ENCODE results near the gene MAK.
"Not testable (repeated sequence)": the region's sequence is repeated elsewhere in the genome, so short reads cannot be mapped to it uniquely, and the experiment has no call there.

MAK gene

DNA sequence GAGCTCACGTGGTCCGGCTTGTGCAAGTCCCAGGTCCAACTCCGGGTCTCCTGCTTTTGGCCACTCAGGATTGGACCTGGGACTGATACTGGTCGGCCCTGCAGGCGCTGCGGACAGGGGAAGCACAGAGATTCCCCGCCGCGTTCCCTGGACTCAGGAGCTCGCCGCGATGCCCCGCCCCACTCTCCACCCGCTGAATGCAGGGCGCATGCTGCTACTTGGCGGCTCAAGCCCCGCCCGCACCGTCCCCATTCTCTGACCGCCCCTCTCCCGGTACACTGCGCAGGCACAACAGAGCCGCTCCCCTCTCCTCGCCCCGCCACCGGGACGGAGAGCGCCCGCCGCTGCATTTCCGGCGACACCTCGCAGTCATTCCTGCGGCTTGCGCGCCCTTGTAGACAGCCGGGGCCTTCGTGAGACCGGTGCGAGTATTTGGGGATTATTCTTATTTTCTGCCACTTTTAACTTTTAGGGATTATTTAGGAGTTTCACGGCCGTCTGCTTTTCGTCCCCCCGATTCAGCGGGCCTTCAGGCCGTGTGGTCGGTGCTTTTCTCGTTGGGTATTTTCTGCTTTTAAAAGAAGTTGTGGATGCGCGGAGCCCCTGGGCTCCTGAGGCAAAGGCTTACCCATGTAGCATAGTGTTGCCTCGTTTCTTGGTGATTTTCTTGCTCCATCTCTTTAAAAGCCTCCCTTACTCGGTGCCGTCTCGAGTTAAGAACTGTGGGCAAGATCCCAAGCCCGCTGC is 115.3 kb downstream of the MAK start, which contains the start of gene TMEM14C:
Gene TMEM14C, plus strand, starts transcription at position 251 of the 747 bp plus-strand sequence. CDS start 1,544 bp downstream, outside the sequence.
- DNase-seq: peak; percentile 70 to 99 (median 92)

DNA sequence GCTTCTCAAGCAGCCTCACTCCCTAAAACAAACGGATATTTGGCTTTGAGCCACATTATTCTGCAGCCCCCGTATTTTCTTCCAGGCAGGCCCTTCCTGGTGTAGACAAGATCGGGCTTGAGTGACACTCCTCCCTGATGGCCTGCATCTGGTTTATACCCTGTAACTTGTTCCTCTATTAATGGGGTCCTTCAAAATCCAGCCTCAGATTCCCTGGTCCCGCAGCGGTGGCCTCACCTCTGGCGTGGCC is 115.8 kb downstream of the MAK start:
- no peak for DNase-seq

DNA sequence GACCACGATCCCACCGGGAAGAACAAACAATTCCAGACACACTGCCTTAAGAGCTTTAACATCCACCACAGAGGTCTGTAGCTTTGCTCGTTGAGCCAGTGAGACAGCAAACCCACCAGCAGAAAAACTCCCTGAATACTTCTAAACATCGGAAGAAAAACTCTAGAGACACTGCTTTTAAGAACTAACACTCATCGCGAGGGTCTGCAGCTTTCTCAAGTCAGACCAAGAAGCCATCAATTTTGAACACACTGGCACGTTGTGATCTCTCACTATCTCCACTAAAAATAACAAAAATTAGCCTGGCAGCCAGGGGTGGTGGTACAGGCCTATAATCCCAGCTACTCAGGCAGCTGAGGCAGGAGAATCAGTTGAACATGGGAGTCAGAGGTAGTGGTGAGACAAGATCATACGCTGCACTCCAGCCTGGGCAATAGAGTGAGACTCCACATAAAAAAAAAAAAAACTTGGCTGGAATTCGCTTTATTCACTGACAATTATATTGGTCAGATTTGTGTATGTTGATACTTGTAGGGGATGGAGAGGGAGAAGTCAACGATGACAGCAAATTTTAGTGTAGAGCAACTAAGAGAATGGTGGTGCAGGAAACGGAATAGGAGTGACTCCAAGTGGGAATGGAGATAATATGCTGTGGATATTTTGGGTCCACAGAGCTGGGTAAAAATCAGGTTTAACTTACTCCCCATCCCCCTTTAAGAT is 116.3 kb downstream of the MAK start:
- no peak for DNase-seq

DNA sequence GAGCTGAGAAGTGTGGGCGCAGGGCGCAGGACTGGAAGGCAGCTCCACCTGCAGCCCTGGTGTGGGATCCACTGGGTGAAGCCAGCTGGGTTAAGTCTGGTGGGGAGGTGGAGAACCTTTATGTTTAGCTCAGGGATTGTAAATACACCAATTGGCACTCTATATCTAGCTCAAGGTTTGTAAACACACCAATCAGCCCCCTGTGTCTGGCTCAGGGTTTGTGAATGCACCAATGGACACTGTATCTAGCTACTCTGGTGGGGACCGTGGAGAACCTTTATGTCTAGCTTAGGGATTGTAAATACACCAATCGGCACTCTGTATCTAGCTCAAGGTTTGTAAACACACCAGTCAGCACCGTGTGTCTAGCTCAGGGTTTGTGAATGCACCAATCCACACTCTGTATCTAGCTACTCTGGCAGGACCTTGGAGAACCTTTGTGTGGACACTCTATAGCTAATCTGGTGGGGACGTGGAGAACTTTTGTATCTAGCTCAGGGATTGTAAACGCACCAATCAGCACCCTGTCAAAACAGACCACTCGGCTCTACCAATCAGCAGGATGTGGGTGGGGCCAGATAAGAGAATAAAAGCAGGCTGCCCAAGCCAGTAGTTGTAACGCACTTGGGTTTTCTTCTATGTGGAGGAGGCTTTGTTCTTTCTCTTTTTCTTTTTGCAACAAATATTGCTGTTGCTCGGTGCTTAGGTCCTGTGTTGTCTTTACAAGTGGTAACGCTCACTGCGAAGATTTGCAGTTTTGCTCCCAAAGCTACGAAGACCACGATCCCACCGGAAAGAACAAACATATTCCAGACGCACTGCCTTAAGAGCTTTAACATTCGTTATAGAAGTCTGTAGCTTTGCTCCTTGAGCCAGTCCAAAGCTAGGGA is 117.1 kb downstream of the MAK start:
- not testable (repeated sequence) for DNase-seq

DNA sequence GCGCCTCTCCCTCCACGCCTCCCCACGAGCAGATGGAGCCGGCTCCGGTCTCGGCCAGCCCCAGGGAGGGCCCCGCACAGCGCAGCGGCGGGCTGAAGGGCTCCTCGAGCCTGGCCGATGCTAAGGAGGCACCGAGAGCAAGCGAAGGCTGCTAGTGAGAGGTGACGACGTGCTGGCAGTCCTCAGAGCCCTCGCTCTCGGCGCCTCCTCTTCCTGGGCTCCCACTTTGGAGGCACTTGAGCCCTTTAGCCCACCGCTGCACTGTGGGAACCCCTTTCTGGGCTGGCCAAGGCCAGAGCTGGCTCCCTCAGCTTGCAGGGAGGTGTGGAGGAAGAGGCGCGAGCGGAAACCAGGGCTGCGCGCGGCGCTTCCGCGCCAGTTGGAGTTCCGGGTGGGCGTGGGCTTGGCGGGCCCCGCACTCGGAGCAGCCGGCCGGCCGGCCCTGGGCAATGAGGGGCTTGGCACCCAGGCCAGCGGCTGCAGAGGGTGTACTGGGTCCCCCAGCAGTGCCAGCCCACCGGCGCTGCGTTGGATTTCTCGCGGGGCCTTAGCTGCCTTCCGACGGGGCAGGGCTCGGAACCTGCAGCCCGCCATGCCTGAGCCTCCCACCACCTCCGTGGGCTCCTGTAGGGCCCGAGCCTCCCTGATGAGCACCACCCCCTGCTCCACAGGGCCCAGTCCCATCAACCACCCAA is 117.9 kb downstream of the MAK start:
- DNase-seq: peak in 6 of 14 donors; percentile 5 to 33 (median 18)

DNA sequence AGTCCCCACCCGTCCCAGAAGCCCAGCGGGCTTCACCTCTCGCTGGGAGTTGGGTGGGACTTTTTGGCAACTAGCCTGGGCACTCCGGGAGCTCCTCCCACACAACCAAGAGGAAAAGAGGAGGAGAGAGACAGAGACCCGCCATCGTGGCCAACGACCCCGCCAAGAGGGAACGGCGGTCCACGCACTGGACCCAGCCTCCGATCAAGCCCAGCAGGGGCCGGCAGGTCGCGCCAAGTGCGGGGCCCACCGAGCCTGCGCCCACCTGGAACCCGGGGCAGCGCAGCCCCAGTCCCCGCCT is 118.4 kb downstream of the MAK start:
- DNase-seq: no peak

DNA sequence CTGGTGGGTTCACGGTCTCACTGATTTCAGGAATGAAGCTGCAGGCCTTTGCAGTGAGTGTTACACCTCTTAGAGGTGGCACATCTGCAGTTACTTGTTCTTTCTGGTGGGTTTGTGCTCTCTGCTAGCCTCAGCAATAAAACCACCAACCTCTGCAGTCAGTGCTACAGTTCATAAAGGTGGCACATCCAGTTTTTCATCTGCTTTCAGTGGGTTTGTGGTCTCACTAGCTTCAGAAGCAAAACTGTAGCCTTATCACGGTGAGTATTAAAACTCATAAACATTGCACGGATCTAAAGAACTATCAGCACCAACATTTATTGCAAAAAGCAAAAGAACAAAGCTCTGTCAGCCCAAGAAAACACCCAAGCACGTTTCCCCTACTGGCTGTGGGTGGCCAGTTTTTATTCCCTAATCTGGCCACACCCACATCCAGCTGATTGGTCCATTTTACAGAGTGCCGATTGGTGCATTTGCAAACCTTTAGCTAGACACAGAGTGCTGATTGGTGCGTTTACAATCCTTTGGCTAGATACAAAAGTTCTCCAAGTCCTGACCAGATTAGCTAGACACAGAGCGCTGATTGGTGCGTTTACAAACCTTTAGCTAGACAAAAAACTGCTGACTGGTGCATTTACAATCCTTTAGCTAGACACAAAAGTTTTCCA is 118.9 kb downstream of the MAK start:
- DNase-seq: no peak

DNA sequence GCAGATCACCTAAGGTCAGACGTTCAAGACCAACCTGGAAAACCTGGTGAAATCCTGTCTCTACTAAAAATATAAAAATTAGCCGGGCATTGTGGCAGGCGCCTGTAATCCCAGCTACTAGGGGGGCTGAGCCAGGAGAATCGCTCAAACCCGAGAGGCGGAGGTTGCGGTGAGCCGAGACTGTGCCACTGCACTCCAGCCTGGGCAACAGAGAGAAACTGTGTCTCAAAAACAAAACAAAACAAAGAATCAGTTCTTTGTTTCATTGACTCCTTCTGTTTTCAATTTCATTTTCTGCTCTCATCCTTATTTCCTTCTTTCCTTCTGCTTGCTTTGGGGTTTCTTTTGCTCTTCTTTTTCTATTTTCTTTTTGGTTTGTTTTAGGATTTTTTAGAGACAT is 124.4 kb downstream of the MAK start:
- DNase-seq: no peak
